Activated T-cell treated with anti-CD3 and anti-CD28 coated beads, Interleukin-2, amount 50 U/mL, for 4 hours (primary cell): ENCODE measurements around the gene CNTNAP2. TPM values are rescaled to one million over a fixed set of nuclear protein-coding genes. Genes with fewer than 3 reads are reported as not detected.

Experiments used
- ATAC-seq, 2 donors: fragments of 200-7000 bp; cut with Tn5 transposase; one replicate each; pipeline ENCODE4 v1.10.0; 2021
- DNase-seq: peaks from one replicate; pipeline ENCODE4 v3.0.0-alpha.2; 2020
- H3K27me3 Mint-ChIP-seq: one replicate; pipeline ENCODE4 v1.8.0; 2021; ENCODE audit warnings: low read depth, mixed read lengths
- H3K36me3 Mint-ChIP-seq: one replicate; pipeline ENCODE4 v1.8.0; 2022; ENCODE audit warnings: mixed read lengths; ENCODE audit not compliant: insufficient read depth
- H3K4me1 Mint-ChIP-seq: one replicate; pipeline ENCODE4 v1.8.0; 2021; ENCODE audit warnings: low read depth, mixed read lengths
- H3K4me3 Mint-ChIP-seq: one replicate; pipeline ENCODE4 v1.8.0; 2021; ENCODE audit warnings: mild to moderate bottlenecking, moderate library complexity, mixed read lengths
- H3K9me3 Mint-ChIP-seq: one replicate; pipeline ENCODE4 v1.8.0; 2021; ENCODE audit warnings: mixed read lengths
- total RNA-seq, 3 donors: library from RNA; stranded (reverse); gene quantifications; one replicate each; pipeline ENCODE4 v1.2.1, GENCODE V29; 2021

Gene CNTNAP2
- total RNA-seq, 3 donors from 2014 or later: not detected

DNA sequence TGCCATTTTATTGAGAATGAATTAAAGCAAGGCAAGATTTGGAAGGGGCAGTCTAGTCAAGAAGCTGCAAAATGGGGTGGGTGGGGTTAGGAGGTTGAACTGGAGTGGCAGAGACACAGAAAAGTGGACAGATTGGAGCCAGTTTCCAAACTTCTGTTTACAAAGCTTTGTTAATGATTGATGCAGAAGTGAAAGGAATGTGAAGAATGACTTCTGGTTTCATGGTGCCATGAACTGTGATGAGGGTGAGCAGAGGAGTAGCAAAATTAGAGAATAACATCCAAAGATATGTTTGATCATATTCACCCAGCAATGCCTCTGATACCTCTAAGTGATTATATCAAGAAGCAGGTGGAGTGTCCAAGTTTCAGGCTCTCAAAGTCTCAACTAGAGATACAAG lies 1356.0 kb downstream of the CNTNAP2 start:
- Mint-ChIP-seq H3K9me3 (peaks cover 9% of the 10 kb centered on the region), H3K4me3 (no peak overlapping the region), H3K4me1 (no peaks in the 10 kb centered on the region), H3K27me3 (no peaks in the 10 kb centered on the region), H3K36me3 (no peaks in the 10 kb centered on the region)
- DNase-seq (no peak), ATAC-seq (no peak)

DNA sequence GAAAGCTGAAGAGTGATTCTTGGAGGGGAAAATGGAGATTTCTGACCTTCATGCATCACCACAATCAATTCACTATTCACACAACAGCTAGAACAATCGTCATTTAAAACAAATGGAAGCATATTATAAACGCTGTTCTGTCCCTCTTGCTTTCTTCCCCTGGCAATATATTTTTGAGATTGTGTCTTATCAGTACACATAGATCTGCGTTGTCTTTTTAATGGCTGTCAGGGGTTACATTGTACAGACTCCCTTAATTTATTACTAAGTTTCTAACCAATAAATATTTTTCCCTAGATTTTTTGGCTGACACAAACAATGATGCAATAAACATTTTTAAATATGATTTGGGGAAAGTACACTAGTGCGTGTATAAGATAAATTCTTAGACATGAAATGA lies 1358.3 kb downstream of the CNTNAP2 start:
- peaks cover 9% of the 10 kb centered on the region for H3K9me3 Mint-ChIP-seq
- ATAC-seq: no peak
- DNase-seq: no peak
- no peaks in the 10 kb centered on the region for H3K27me3 Mint-ChIP-seq
- H3K4me3 Mint-ChIP-seq: no peak overlapping the region
- H3K36me3 Mint-ChIP-seq: no peaks in the 10 kb centered on the region
- H3K4me1 Mint-ChIP-seq: no peaks in the 10 kb centered on the region

DNA sequence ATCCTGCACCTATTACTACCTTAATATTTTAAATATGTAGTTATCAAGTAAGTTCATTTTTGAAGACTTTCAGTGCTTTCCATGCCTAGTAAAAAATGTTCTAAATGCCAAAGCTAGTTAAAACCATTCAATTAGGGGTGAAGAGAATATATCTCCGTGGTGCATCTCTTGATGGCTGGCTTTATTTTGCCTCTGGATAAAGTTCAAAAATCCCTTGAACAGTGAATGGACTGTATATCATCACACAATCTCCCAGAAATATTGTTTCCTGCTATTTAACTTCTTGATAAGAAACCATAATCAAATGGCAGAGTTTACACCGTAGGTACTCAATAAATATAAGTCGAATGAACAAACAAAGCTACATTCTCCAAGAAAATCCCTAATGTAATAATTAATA lies 1360.9 kb downstream of the CNTNAP2 start:
- no peak for DNase-seq
- H3K4me1 Mint-ChIP-seq: no peaks in the 10 kb centered on the region
- H3K4me3 Mint-ChIP-seq: no peak overlapping the region
- H3K36me3 Mint-ChIP-seq: no peaks in the 10 kb centered on the region
- no peak for ATAC-seq
- H3K27me3 Mint-ChIP-seq: no peaks in the 10 kb centered on the region
- peaks cover 7% of the 10 kb centered on the region for H3K9me3 Mint-ChIP-seq

DNA sequence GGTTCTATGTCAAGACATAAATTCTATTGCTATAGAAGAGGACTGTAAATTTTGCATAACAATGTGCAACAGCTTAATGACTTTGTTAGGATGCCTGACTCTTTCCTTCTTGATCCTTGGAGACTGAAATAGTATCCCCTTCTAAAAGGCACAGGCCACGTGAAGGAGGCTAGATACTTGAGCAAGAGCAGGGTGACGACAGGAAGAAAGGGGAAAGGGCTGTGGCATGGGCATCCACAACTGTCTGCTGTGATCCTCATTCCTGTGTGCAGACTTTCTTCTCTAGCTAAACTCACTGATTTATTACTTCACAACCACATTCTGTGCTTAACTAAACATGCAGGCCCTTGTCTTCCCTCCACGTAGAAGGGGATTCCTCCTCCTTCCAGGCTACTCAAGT lies 1362.2 kb downstream of the CNTNAP2 start:
- Mint-ChIP-seq H3K36me3 (no peaks in the 10 kb centered on the region), H3K4me1 (no peaks in the 10 kb centered on the region), H3K4me3 (no peak overlapping the region), H3K27me3 (no peaks in the 10 kb centered on the region), H3K9me3 (peaks cover 2% of the 10 kb centered on the region)
- ATAC-seq (no peak), DNase-seq (no peak)

DNA sequence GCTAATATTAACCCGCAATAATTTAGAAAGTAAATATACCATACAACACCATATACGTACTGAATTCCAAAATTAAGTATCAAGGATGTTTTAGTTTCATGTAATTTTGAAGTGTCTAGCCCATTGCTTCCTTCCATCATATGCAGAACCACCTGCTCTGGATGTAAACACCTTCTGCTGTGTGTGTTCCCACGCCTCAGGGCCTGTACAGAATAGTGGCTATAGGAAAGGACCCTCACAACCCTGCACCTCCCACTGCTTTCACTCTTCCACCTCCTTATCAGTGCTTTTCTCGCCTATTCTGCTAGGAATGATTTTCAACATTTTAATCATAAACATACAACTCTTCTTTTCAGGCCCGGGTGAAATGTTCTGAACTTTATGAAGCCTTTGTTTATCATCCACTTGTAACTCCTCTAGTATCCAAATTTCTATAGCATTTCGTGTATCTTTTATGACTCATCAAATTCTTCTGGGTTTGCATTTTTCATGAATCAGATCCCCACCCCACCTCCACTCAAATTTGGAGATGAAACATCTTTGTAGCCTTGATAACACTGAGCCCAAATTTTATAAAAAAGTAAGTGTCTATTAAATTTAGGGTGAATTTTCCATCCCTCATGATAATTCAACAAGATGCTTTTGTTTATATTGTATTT lies 1367.2 kb downstream of the CNTNAP2 start:
- H3K4me3 Mint-ChIP-seq: no peak overlapping the region
- no peaks in the 10 kb centered on the region for H3K36me3 Mint-ChIP-seq
- DNase-seq: no peak
- H3K27me3 Mint-ChIP-seq: no peaks in the 10 kb centered on the region
- no peaks in the 10 kb centered on the region for H3K4me1 Mint-ChIP-seq
- ATAC-seq: no peak
- H3K9me3 Mint-ChIP-seq: peaks cover 4% of the 10 kb centered on the region

DNA sequence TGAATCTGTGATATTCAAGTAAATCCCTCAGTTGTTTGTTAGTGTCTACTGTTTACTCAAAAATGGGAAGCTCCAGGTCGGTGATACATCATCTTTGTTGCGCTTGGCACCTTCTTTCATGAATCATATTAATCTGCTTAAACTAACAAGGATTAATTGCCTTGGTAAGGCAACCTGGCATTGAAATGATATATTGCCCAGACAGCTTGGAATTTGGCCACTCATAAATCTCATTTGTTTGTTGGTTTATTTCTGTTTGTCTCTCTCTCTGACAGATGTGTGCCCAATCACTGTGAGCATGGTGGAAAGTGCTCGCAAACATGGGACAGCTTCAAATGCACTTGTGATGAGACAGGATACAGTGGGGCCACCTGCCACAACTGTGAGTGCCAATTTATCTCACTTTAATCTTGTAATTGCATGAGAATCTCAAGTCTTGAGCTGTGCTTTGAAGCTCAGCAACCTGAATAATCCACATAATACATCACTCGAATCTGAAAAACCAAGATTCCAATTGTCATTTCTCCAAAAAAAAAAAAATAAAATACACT lies 1369.1 kb downstream of the CNTNAP2 start:
- no peaks in the 10 kb centered on the region for H3K36me3 Mint-ChIP-seq
- no peak for ATAC-seq
- H3K4me1 Mint-ChIP-seq: no peaks in the 10 kb centered on the region
- peaks cover 4% of the 10 kb centered on the region for H3K9me3 Mint-ChIP-seq
- no peak overlapping the region for H3K4me3 Mint-ChIP-seq
- no peak for DNase-seq
- no peaks in the 10 kb centered on the region for H3K27me3 Mint-ChIP-seq

DNA sequence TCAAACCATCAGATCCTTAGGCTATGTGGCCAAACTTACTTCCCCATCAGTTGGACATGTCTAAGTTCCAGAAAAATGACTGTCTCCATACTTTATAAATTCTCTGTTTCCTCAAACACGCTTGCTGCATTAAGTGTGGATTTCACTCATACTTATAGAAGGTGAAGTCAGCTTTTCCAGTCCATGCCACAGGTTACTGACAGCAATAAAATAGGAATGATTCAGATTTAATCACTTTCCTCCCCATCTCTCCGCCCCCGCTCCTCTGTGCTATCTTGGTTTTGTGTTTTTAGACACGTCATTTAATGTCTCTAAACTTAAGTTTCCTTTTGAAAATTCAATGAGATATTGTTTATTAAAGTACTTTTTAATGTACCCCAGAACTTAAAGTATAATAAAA lies 1376.0 kb downstream of the CNTNAP2 start:
- no peaks in the 10 kb centered on the region for H3K27me3 Mint-ChIP-seq
- no peak overlapping the region for H3K4me3 Mint-ChIP-seq
- H3K9me3 Mint-ChIP-seq: peaks cover 3% of the 10 kb centered on the region
- ATAC-seq (no peak), DNase-seq (no peak)
- H3K4me1 Mint-ChIP-seq: no peaks in the 10 kb centered on the region
- H3K36me3 Mint-ChIP-seq: no peaks in the 10 kb centered on the region

DNA sequence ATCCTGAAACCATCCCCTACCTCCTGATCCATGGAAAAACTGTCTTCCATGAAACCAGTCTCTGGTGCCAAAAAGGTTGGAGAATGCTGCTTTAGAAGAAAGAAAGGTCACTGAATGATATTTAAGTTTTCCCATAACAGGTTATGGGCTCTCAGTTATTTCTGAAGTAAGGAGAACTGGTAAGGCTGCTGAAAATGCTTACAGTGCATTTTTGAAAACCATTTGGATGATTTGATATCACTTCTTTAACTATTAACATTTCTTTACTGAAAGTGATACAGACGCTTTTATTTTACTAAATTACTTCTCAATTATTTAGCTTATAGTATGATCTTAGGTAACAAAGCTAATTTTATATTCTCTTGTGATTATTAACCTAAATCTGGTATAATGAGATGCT lies 1379.6 kb downstream of the CNTNAP2 start:
- no peaks in the 10 kb centered on the region for H3K36me3 Mint-ChIP-seq
- DNase-seq (no peak), ATAC-seq (no peak)
- no peaks in the 10 kb centered on the region for H3K27me3 Mint-ChIP-seq
- H3K4me1 Mint-ChIP-seq: no peaks in the 10 kb centered on the region
- H3K4me3 Mint-ChIP-seq: no peak overlapping the region
- peaks cover 3% of the 10 kb centered on the region for H3K9me3 Mint-ChIP-seq

DNA sequence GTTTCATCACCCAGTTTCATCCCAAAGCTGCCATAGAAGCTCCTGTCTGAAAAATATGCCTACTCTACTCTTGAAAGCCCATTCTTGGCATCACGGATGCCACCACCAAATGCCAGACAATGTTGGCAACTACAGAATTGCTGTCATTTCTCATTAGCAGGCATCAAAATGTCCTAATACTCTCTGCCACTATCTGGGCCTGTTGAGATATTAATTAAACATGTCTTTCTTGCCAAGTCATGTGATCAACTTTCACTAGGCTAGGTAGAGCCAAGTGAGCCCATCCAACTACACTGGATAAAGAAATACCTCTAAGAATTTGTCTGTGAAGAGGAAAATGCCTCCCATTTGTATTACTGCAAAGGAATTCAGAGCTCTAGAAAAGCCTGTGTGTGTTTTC lies 1380.6 kb downstream of the CNTNAP2 start:
- DNase-seq: no peak
- ATAC-seq: no peak
- no peaks in the 10 kb centered on the region for H3K36me3 Mint-ChIP-seq
- no peak overlapping the region for H3K4me3 Mint-ChIP-seq
- no peaks in the 10 kb centered on the region for H3K27me3 Mint-ChIP-seq
- H3K4me1 Mint-ChIP-seq: no peaks in the 10 kb centered on the region
- H3K9me3 Mint-ChIP-seq: no peaks in the 10 kb centered on the region

DNA sequence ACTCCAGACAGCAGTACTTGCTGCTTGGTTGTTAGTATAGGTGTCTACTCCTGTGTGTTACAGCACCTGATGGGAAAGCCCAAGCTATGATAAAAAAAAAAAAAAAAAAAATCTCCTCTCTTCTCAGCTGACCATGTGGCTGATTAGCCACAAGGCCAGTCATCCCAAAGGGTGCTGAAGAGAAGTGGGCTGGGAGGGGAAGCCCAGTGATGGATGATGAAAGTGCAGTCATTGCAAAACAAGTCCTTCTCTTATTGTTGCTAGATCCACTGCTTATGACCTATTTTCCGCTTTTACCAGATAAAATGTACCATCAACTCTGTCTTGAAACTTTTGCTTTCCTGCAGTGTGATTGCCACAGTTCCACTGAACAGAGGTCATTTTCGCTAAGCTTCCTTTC lies 1381.5 kb downstream of the CNTNAP2 start:
- ATAC-seq (no peak), DNase-seq (no peak)
- Mint-ChIP-seq H3K9me3 (peaks cover under 1% of the 10 kb centered on the region), H3K4me1 (no peaks in the 10 kb centered on the region), H3K27me3 (no peaks in the 10 kb centered on the region), H3K36me3 (no peaks in the 10 kb centered on the region), H3K4me3 (no peak overlapping the region)

DNA sequence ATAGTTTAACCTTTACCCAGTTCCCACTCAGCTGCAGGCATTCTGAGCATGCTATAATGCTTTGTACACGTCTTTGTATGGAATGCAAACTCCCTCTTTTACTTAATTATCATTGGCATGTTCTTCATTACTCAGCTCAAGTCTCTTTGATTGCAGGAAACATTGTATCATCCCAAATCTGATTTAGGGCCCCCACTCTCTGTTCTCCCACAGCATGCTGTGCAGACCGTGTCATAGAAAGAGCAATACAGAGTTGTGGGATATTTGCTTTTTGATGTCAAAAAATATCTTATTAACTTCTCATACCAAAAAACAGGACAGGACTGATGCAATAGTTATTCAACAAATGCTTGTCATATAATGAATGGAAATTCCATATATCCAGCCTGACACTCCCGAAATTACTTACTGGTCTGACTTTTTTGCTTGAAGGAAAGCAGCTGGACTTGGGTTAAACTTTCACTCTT lies 1392.5 kb downstream of the CNTNAP2 start:
- no peaks in the 10 kb centered on the region for H3K27me3 Mint-ChIP-seq
- no peaks in the 10 kb centered on the region for H3K4me1 Mint-ChIP-seq
- H3K4me3 Mint-ChIP-seq: no peak overlapping the region
- H3K36me3 Mint-ChIP-seq: no peaks in the 10 kb centered on the region
- DNase-seq (no peak), ATAC-seq (no peak)
- H3K9me3 Mint-ChIP-seq: peaks cover 8% of the 10 kb centered on the region

DNA sequence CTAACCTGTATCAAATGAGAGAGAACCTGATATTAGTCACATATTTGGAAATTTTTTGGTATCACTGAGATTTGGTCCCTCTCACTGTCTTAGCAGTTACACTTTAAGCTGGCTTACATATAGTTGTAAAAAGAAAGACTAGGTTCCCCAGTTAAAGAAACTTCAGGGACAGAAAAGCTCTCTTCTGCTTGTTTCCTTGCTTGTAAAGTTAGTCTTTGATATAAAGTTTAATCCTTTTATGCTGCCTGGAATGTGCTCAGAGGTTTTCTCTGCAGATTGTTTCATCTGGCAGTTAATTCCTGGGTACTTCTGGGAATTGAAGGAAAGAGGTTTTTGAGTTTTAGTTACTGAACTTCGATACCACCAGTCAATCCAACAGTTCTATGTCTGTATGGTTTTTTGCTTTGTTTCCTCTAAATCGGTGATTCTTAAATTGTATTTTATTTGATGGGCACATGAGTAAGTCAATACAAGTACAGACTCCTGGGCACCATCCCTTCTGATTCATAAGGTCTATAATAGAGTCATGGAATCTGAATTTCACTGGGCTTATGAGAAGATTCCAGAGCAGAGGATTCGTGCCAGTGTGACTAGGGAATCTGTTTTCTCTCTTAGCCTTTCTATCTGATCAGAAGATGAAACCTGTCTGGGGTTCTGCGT lies 1393.1 kb downstream of the CNTNAP2 start:
- H3K9me3 Mint-ChIP-seq: peaks cover 10% of the 10 kb centered on the region
- no peak for ATAC-seq

DNA sequence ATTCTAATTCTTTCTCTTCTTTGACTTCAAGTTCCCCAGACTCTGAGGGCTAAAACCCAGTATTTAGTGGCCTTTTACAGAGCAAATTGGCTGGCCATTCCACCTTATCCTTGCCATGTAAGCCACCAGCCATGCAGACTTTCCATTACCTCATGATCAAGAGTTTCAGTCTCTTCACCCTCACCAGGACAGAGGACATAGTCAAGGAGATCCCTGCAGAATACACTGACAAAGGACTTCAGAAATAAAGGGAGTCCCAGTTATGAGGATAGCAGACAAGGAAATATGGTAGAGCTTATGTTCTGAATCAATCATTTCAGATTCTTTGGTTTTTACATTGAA lies 1393.6 kb downstream of the CNTNAP2 start:
- no peak for DNase-seq
- Mint-ChIP-seq H3K4me1 (no peaks in the 10 kb centered on the region), H3K27me3 (no peaks in the 10 kb centered on the region), H3K36me3 (no peaks in the 10 kb centered on the region), H3K9me3 (peaks cover 14% of the 10 kb centered on the region), H3K4me3 (no peak overlapping the region)
- ATAC-seq: no peak

More for the DNA sequence above, 1393.1 kb downstream of the CNTNAP2 start:
- H3K4me3 Mint-ChIP-seq: no peak overlapping the region
- no peak for DNase-seq
- no peaks in the 10 kb centered on the region for H3K36me3 Mint-ChIP-seq
- no peaks in the 10 kb centered on the region for H3K27me3 Mint-ChIP-seq
- no peaks in the 10 kb centered on the region for H3K4me1 Mint-ChIP-seq

DNA sequence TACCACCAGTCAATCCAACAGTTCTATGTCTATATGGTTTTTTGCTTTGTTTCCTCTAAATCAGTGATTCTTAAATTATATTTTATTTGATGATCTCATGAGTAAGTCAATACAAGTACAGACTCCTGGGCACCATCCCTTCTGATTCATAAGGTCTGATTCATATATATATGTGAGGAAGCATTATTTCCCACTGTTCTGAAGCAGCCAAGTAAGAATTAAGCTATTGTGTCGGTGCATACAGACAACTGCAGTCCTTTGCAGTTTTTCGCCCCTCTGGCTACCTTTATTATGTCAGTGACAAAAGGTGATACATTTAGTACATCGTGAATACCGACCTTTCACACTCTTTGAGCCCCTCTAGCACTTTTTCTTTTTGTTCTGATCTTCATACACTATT lies 1394.3 kb downstream of the CNTNAP2 start:
- Mint-ChIP-seq H3K36me3 (no peaks in the 10 kb centered on the region), H3K4me3 (no peak overlapping the region), H3K9me3 (peaks cover 14% of the 10 kb centered on the region), H3K4me1 (no peaks in the 10 kb centered on the region), H3K27me3 (no peaks in the 10 kb centered on the region)
- no peak for ATAC-seq
- no peak for DNase-seq

DNA sequence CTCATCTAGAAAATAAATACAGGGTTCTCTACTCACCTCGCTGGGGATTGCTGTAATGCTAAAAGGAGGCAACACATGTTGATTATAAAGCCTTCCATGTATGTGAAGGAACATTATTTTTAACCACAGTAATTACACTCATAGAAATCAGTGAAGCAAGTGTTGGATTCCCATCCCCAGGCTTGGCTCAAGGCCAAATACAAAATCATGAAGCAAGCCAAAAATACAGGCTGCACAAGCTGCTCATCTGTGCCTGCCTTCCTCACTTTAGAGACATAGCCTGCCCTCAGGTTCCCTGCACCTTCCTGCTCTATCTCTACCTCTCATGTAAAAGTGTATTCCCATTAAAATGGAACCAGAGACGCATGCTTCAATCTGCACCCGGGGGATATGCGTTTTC lies 1396.8 kb downstream of the CNTNAP2 start:
- ATAC-seq (no peak), DNase-seq (no peak)
- Mint-ChIP-seq H3K4me1 (no peaks in the 10 kb centered on the region), H3K27me3 (no peaks in the 10 kb centered on the region), H3K9me3 (peaks cover 10% of the 10 kb centered on the region), H3K4me3 (no peak overlapping the region), H3K36me3 (no peaks in the 10 kb centered on the region)
